D341Med (cell line): ENCODE measurements around the gene TNFAIP1.
"Not testable (repeated sequence)": the region's sequence is repeated elsewhere in the genome, so short reads cannot be mapped to it uniquely, and the experiment has no call there.

Experiments used
- DNase-seq: peaks from one replicate; pipeline ENCODE4 v3.0.0; 2012; ENCODE audit warnings: low spot score

The TNFAIP1 gene, protein sequence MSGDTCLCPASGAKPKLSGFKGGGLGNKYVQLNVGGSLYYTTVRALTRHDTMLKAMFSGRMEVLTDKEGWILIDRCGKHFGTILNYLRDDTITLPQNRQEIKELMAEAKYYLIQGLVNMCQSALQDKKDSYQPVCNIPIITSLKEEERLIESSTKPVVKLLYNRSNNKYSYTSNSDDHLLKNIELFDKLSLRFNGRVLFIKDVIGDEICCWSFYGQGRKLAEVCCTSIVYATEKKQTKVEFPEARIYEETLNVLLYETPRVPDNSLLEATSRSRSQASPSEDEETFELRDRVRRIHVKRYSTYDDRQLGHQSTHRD

DNA sequence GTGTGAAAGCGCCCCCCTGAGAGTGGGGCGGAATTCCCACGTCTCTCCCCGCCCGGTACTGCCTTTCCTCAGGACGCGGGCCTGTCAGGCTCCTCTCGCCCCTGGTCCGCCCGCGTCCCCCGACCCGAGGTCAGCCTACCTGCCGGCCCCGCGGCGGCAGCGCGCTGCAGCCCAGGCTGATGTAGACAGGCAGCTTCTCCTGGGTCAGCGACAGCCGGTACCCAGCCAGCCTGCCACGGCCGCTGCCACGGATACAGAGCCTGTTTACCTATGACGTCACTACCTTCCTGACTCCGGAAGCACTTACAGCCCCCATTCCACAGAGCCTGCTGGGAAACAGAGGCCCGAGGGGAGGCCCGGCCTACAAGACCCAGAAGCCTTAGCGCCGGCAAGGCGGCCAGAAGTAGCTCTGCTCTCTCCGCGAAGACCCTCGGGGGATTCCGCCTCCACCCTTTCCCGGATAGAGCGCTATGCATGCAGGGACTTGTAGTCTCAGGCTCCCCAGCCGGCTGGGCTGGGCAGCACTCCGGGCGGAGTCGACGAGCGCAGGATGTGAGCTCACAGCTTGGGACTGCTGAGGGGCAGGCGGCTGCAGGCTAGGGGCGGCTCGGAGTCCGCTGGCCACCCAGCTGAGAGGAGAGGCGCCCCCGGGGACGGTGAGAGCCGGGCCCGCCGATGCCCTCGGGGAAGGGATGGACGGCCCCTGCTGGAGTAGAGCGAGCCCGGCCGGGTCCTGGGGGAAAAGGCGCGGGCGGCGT, at the start of gene TNFAIP1, which contains the start of gene IFT20:
Gene TNFAIP1, plus strand, starts transcription at position 561 of the 758 bp plus-strand sequence. CDS start 3,761 bp downstream, outside the sequence.
Gene IFT20, minus strand, starts transcription at position 272 of the 758 bp plus-strand sequence. CDS start 3,487 bp downstream, outside the sequence.
- peak; percentile 97 for DNase-seq

DNA sequence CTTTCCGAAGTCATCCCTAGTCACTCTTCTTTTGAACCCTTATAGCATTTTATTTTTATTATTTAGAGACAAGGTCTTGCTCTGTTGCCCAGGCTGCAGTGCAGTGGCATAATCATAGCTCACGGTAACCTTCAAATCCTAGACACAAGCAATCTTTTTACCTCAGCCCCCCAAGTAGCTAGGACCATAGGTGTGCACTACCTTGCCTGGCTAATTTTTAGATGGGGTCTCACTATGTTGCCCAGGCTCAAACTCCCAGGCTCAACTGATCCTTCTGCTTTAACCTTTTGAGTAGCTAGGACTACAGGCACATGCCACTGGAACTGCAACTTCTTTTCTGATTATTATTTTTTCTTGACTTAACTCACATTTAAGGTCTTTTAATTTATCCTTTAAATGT, 49.6 kb upstream of the TNFAIP1 start:
- DNase-seq = no peak

DNA sequence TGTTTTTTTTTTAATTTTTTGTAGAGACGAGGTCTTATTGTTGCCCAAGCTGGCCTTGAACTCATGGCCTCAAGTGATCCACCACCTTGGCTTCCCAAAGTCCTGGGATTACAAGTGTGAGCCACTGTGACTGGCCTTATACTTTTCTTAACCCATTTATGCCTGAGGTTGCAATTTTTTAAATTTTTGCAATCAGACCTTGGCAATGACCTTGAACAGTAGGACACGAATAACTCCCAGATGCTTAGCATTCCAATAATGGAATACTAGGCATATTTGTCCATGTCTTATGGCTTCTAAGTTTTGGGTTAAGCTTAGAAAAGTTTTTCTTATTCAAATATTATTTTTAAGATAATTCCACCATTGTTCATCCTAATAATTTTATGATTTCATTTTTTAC, 44.9 kb upstream of the TNFAIP1 start:
- no peak for DNase-seq

DNA sequence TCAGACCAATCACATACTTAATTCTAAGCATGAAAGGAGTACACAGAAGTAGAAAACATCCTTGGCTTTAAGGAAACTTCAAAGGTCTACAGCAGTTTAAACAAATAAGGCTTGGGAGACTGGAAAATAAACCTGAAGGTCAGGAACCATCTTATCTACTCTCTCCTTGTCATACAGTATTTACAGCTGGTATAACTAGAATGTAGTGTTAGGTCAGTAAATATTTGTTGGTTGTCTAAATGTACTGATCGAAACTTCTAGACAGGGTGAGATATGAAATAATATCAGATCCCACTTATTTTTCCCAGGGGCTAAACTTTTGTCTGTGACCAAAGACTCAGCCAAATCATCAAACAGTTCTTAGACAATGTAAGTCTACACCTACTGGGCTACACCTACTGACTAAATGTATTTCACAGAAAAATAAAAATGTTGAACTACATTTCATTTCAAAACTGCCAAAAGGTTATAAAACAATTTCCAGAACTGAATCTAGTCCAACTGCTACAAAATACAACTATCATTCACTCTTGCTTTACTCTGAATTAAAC, 43.7 kb upstream of the TNFAIP1 start:
- DNase-seq = no peak

DNA sequence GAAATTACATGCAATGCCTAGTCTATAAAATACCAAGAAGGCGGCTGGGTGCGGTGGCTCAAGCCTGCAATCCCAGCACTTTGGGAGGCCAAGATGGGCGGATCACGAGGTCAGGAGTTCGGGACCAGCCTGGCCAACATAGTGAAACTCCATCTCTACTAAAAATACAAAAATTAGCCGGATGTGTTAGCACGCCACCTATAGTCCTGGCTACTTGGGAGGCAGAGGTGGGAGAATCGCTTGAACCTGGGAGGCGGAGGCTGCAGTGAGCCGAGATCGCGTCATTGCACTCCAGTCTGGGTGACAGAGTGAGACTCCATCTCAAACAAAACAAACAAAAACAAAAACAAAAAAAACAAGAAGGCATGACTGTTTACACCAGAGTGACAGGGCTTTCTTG, 42.7 kb upstream of the TNFAIP1 start:
- DNase-seq = not testable (repeated sequence)

DNA sequence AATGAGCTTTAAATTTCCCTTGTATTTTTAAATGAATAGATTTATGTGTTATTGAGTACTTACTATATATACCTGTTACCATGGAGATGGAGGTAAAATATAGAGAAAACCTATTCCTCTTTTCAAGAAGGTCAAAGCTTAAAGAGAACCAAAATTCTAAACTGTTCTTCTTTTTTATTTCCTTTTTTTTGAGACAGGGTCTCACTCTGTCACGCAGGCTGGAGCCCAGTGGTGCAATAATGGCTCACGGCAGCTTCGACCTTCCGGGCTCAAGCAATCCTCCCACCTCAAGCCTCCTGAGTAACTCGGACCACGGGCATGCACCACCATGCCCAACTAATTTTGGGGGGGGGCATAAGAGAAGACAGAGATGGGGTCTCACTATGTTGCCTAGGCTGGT, 41.6 kb upstream of the TNFAIP1 start:
- DNase-seq = no peak

DNA sequence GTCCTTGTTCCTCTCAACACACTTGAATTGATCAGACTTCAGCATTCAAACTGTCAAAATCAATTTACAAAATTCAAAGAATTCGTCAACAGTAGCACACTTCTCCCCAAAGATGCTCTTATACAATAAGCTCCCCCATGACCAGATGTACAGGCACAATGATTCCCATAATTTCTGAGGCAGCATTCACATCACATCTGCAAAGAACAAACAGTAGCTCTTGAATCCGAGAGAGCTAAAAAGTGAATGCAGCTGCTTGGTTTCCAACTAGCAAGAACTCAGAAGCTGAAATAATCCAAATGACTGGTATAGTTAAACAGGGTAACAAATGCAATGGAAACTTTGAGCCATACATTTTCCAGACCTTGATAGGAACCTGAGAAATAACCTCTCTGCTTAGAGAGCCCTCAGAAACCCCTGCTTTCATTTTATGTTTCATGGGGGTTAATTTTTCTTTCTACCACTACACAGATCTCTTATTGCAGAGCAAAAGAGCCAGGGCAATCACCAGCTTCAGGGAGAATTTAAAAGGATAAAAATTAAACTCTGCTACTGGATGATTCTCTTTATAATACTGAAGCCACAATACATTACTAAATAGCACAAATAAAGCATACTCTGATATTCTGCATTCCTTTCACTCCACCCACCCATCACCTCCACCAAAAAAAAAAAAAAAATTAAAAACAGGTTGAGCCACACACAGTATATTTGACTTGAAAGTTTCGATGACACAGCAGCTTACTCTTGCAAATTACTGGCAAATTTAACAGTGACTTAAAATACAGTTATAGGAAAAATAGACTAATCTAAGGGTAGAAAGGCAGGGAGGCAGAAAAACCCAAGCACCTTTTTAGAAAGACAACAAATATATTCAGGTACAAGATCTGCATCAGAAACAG, 39.6 kb upstream of the TNFAIP1 start:
- DNase-seq = no peak

DNA sequence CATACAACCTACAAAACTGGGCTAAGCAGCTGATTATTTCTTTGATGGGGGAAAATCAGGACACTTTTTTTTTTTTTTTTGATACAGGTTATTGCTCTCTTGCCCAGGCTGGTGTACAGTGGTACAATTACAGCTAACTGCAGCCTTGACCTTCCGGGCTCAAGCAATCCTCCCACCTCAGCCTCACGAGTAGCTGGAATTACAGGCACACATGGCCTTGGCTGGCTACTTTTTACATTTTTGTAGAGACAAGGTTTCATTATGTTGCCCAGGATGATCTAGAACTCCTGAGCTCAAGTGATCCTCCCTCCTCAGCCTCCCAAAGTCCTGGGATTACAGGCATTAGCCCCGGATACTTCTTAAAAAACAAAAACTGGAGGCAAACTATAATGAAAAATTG, 37.1 kb upstream of the TNFAIP1 start:
- DNase-seq = no peak

DNA sequence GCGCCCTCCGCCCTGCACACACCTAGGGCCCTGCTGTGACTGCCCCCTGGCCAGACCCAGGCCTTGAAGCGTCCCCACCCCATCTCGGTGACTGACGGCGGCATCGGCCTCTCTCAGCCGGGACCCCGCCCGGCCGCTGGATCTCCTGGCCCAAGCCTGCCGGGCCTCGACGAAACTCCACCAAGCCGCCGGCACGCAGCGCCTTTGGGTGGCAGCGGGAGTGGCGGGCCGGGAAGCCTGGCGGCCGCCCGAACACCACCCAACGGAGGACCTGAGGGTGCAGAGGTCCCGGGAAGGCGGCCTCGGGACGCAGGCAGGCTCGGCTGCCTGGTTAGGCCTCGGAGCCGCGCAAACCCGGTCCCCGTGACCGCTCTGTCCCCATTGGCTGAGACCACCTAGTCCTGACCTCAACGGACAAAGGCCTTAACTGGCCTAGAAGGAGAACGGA, 28.6 kb upstream of the TNFAIP1 start:
- no peak for DNase-seq

DNA sequence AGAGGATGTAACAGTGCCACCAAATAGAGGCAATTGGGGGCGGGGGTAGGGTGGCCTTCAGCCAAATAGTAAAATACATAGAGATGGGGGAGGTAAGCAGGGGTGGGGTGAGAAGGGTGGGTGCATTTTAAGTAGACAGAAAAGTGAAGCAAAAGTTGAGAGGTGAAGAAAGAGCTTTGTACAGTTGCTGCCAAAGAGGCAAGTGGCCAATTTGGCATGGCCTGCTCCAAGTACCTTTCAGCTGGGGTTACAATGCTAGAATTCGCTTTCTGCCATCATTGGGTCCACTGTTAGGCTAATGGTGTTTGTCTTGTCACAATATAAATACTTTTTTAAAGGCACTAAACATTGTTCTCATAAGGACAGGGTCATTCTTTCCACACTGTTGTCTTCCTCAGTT, 21.7 kb upstream of the TNFAIP1 start:
- DNase-seq = no peak

DNA sequence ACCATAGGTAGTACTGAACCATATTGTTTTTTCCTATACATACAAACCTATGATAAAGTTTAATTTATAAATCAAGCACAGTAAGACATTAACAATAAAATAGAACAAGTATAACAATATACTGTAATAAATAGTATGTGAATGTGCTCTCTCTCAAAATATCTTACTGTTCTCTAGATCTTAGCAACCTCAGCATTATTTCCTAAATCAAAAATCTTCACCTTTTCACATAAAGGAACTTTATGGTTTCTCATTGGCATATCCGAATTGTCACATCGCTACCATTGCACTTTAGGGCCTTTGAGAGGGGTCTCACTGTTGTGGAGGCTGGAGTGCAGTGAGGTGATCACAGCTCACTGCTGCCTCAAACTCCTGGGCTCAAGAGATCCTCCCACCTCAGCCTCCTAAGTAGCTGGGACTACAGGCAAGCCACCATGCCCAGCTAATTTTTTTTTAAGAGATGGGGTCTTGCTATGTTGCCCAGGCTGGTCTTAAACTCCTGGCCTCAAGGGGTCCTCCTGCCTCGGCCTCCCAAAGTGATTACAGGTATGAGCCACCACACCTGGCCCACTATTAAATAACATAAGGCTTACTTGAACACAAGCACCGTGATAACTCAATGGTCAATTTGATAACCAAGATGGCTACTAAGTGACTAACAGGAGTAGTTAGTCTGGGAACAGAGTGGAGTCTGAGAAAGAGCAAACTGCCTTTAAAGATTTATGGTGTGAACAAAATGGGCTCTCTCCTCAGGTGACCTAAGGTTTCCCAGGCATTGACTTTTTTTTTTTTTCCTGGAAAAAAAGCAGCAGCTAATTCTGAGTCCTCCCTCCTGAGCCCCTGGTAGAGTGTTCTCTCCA, 19.5 kb upstream of the TNFAIP1 start:
- DNase-seq = no peak

DNA sequence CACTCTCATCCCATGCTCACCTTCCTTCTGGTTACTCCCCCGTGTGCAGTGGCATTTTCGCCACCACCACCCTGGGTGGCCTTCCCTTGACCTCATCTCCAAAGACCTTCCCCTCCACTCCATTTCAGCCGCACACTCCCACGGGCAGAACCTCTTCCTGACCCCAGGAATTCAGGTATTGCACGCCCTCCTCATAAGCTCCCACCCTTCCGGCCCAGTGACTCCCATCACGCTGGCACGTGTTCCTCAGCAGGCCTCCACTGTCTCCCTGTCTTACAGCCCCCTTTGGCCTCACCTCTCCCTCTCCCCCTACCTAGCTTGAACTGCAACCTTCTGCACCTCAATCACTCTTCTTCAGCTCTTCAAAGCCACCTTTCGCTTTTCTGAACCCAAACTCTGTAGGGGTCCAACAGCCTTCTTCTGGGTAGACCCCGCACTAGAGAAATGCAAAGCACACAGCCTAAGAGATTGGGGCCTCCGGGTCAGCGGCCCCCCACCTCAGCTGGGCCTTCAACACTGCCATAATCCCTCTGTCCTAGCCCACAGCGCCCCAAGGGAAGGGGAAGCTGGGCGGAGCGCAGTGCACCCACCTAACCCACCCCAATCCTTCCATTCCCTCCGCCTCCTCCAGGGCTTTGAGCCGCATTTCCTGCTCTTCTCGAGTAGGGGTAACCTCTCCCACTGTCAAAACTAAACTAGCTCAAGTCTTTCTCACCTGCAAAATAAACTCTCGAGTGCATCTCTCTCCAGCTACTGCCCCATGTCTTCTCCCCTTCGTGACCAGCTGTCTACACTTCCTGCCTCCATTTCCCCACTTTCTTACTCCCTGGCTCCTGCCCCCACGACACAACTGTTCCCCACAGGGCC, 18.2 kb upstream of the TNFAIP1 start:
- no peak for DNase-seq

DNA sequence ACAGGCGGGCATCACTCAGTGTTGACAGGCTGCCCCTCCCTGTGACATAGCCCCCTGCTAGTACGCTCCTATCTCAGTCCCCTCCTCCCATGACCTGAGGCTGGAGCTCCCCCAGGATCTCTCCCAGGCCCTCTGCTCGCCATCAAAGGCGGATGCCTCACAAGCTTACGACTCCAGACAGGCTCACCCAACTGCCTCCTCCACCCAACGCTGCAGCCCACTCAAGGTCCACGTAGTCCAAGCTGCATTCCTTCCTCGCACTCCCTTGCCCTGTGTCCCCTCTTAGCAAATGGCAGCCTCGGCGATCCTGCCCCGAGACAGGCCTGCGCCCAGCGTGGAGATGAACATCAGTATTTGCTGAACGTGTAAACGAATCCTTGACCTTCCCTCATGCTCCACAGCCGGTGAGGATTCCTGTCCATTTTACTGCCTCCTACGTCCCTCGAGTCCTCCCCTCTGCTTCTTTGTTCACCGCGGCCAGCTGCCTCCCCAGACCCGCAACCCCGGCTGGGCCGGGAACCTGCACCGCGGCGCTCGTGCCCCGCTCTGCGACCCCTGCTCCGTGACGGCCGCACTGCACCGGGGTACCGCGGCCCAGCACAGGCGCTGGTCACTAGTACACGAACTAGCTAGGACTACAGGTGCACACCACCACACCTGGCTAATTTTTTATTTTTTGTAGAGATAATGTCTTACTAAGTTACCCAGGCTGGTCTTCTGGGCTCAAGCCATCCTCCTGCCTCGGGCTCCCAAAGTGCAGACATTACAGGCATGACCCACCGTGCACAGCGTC, 17.4 kb upstream of the TNFAIP1 start:
- DNase-seq = peak; percentile 76

DNA sequence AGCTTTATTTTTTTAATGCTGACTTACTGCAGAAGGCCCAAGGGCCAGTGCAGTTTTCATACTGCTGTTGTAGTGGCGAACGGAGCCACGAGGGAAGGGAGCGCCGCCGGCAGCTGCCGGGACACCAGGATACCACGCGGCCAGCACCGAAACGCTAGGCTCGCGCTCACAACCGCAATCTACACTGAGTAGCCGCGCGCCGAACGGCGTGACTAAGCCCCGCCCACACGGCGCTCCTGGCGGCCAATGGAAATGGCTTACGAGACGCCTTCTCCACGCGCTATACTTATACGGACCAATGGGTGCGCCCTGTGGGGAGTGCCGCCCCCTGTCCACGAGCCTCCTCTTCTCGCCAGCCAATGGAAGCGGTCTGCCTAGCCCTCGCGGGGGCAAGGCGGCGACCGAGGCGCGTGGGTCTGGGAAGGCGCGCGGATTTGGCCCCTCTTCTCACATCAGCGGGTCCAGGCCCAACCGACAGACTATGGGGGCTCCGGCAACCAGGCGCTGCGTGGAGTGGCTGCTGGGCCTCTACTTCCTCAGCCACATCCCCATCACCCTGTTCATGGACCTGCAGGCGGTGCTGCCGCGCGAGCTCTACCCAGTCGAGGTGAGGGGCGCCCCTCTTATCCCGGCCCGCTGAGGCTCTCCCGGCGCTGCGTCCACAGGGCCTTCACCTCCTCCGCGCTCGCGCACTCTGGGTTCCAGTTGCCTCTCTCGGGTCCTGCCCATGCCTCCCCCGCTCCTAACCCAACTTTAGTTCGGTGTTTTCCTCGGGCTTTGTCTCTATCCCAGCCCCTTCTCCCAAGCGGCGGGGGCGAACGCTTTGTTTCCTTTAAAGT, 16.6 kb upstream of the TNFAIP1 start, which contains the start of gene TMEM97:
Gene TMEM97, plus strand, starts transcription at position 442 of the 839 bp plus-strand sequence. Its CDS starts 40 bp downstream, at position 482.
- peak; percentile 99 for DNase-seq

DNA sequence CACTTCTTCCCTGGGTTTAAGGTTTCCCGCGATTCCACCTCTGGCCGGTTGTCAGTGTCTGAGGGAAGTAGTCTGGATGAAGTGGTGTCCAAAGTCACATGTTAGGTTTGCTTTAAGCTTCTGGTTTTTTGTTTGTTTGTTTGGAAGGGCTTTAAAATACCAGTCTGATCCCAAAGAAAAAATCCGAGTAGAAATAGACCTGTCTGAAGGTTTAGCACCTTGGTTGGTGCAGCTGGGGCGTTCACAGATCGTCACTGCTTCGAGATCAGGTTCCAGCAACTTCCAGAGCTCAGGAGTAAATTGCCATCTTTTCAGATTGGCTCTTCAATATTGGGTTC, 16.0 kb upstream of the TNFAIP1 start:
- no peak for DNase-seq

DNA sequence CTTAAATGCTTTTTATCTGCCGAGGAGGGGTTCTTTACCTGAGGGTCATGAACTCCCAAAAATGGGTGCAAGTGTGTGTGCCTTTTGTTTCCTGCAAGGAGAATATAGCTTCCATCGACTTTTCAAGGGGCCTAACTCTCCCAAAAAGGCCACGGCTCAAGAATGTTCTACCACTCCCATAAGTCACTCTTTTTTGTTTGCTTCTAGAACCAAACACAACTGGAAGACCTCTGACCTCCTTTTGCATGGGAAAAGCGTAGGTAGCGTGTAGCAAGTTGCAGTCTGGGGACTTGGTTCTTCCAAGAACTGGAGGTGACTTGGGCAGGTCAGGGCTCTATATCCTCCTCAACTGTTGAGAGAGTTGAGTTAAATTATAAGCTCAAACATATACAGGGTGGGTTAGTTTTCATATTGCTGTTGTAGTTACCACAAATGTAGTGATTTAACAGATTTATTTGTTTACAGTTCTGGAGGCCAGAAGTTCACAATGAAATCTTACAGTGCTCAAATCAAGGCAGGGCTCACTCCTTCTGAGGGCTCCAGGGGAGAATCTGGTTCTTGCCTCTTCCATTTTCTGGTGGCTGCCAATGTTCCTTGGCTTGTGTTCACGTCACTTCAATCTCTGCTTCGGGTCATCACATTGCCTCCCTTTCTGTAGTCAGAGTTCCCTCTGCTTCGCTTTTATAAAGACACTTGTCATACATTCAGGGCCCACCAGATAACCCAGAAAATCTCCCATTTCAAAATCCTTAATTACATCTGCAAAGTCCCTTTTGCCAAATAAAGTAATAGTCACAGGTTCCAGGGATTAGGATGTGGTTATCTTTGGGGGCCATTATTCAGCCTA, 15.1 kb upstream of the TNFAIP1 start:
- no peak for DNase-seq

DNA sequence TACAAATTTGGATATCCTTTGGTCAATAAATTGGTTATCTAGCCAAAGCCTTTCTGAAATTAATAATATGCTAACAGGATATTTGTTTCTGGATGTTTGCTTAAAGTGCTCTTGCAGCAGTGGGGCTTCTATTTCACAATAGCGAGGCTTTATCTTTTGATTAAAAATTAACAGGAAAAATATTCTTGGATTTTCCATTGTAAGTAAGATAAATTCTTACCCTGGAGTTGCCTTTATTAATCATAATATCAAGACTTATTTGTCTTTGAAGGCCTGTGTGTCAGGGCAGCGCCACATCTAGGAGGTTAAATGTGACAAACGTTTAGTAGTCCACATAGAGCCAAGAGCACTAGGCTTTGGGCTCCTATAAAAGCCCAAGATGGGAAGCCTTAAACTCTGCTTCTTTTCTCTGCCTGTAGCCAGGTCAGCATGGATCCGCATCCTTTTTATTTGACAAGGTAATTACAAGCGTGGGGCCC, 11.3 kb upstream of the TNFAIP1 start:
- no peak for DNase-seq
